ENCODE measurements around the gene ENTPD3. TPM values are rescaled to one million over a fixed set of nuclear protein-coding genes. Genes with fewer than 3 reads are reported as not detected.

ENTPD3 gene
- total and polyA plus RNA-seq, 2 donors (not counting 1 experiment from before 2014, with no cell fraction given): not detected

GRCh38 chr3:40404591-40405198, 17.7 kb downstream of the ENTPD3 start:
- Mint-ChIP-seq H3K4me3 (no peak overlapping the region), H3K4me1 (no peaks in the 10 kb centered on the region), H3K27me3 (peaks cover 3% of the 10 kb centered on the region), H3K27ac (no peak overlapping the region), H3K9me3 (ENCODE audit: insufficient read depth) (no peaks in the 10 kb centered on the region)
- Histone ChIP-seq H3K4me3 (ENCODE audit: control extremely low read depth in 1 of 5, extremely low read depth in 1 of 5, insufficient read depth in 1 of 5, low read depth in 2 of 5, low read length in 4 of 5) (no peak overlapping the region), H3K27me3 (replicated peaks in 1 of 4; ENCODE audit: control extremely low read depth in 1 of 4, control insufficient read depth in 3 of 4, insufficient read depth in 4 of 4, low read length in 3 of 4) (no peaks in the 10 kb centered on the region), H3K27ac (ENCODE audit: low read length in 2 of 2) (no peak overlapping the region), H3K36me3 (replicated peaks in 1 of 2; ENCODE audit: control extremely low read depth in 1 of 2, control insufficient read depth in 1 of 2, extremely low read depth in 1 of 2, insufficient read depth in 2 of 2, low read length in 1 of 2) (no peaks in the 10 kb centered on the region), H3K4me2 (replicated peaks; ENCODE audit: low read depth, low read length, poor library complexity, severe bottlenecking) (no peak overlapping the region), H3K79me2 (ENCODE audit: control insufficient read depth, insufficient read depth, low read length) (no peaks in the 10 kb centered on the region), H3K9ac (ENCODE audit: low read length) (no peak overlapping the region), H3K4me1 (ENCODE audit: control insufficient read depth in 2 of 2, insufficient read depth in 2 of 2, low read length in 2 of 2) (no peaks in the 10 kb centered on the region), H2AFZ (ENCODE audit: insufficient read depth, low read depth, low read length, poor library complexity, severe bottlenecking) (no peak overlapping the region), H3K9me3 (ENCODE audit: control extremely low read depth in 1 of 3, control insufficient read depth in 2 of 3, insufficient read depth in 1 of 3, low read length in 2 of 3) (no peaks in the 10 kb centered on the region), H4K20me1 (ENCODE audit: control insufficient read depth, insufficient read depth, low read length, poor library complexity, severe bottlenecking) (no peaks in the 10 kb centered on the region)
- 97% methylated on average over 2 of the region's 2 CpGs for WGBS (ENCODE audit: insufficient coverage)
- no peak for TF ChIP-seq CTCF (IDR thresholded peaks at IDR 0.05)
- no peak for TF ChIP-seq EZH2 (IDR thresholded peaks at IDR 0.05; ENCODE audit: borderline replicate concordance, insufficient read depth, low read depth, low read length, poor library complexity, severe bottlenecking)
- intact Hi-C loops (cut with micrococcal nuclease): no loop called here
- ATAC-seq (ENCODE audit: low read depth): no peak
- no peak for DNase-seq
- POLR2A ChIA-PET: no interaction called here
- CTCF ChIA-PET: no interaction called here

- Mint-ChIP-seq H3K4me1 (no peaks in the 10 kb centered on the region), H3K27me3 (peaks cover 3% of the 10 kb centered on the region), H3K9me3 (ENCODE audit: insufficient read depth) (no peaks in the 10 kb centered on the region), H3K27ac (no peak overlapping the region), H3K4me3 (no peak overlapping the region)
- no peak overlapping the region for H3K27ac ChIP-seq (ENCODE audit: low read length in 2 of 2)
- no peak for TF ChIP-seq CTCF (IDR thresholded peaks at IDR 0.05)
- no peak for TF ChIP-seq EZH2 (IDR thresholded peaks at IDR 0.05; ENCODE audit: borderline replicate concordance, insufficient read depth, low read depth, low read length, poor library complexity, severe bottlenecking)
- H3K4me1 ChIP-seq (ENCODE audit: control insufficient read depth in 2 of 2, insufficient read depth in 2 of 2, low read length in 2 of 2): no peaks in the 10 kb centered on the region
- ChIA-PET POLR2A (no interaction called here), CTCF (no interaction called here)
- H2AFZ ChIP-seq (ENCODE audit: insufficient read depth, low read depth, low read length, poor library complexity, severe bottlenecking): no peak overlapping the region
- no peaks in the 10 kb centered on the region for H3K79me2 ChIP-seq (ENCODE audit: control insufficient read depth, insufficient read depth, low read length)
- intact Hi-C loops (cut with micrococcal nuclease): no loop called here
- ATAC-seq (ENCODE audit: low read depth): no peak
- no peak overlapping the region for H3K4me3 ChIP-seq (ENCODE audit: control extremely low read depth in 1 of 5, extremely low read depth in 1 of 5, insufficient read depth in 1 of 5, low read depth in 2 of 5, low read length in 4 of 5)
- H3K36me3 ChIP-seq (replicated peaks in 1 of 2; ENCODE audit: control extremely low read depth in 1 of 2, control insufficient read depth in 1 of 2, extremely low read depth in 1 of 2, insufficient read depth in 2 of 2, low read length in 1 of 2): no peaks in the 10 kb centered on the region
- no peak overlapping the region for H3K9ac ChIP-seq (ENCODE audit: low read length)
- DNase-seq: no peak
- no peaks in the 10 kb centered on the region for H4K20me1 ChIP-seq (ENCODE audit: control insufficient read depth, insufficient read depth, low read length, poor library complexity, severe bottlenecking)
- no peaks in the 10 kb centered on the region for H3K9me3 ChIP-seq (ENCODE audit: control extremely low read depth in 1 of 3, control insufficient read depth in 2 of 3, insufficient read depth in 1 of 3, low read length in 2 of 3)
- WGBS (ENCODE audit: insufficient coverage): no CpG with 5 or more reads among the region's 2 CpGs
- H3K4me2 ChIP-seq (replicated peaks; ENCODE audit: low read depth, low read length, poor library complexity, severe bottlenecking): no peak overlapping the region
- no peaks in the 10 kb centered on the region for H3K27me3 ChIP-seq (replicated peaks in 1 of 4; ENCODE audit: control extremely low read depth in 1 of 4, control insufficient read depth in 3 of 4, insufficient read depth in 4 of 4, low read length in 3 of 4)
These were observed 20.0 kb downstream of the ENTPD3 start for GRCh38 chr3:40407007-40407406.
